Stimulated activated CD8-positive, alpha-beta memory T cell treated with anti-CD3 and anti-CD28 coated beads, Interleukin-15, amount 100 ng/mL, for 48 hours (primary cell): ENCODE data around the gene IMPA2.

ENCODE experiments used
- DNase-seq, 2 donors: peaks; one replicate each; pipeline ENCODE4 v3.0.0-alpha.2; 2020; ENCODE audit warnings: low read depth in 2 of 2

Gene IMPA2

GRCh38 chr18:11989966-11990380 is 8.7 kb downstream of the IMPA2 start:
- no peak for DNase-seq

DNA sequence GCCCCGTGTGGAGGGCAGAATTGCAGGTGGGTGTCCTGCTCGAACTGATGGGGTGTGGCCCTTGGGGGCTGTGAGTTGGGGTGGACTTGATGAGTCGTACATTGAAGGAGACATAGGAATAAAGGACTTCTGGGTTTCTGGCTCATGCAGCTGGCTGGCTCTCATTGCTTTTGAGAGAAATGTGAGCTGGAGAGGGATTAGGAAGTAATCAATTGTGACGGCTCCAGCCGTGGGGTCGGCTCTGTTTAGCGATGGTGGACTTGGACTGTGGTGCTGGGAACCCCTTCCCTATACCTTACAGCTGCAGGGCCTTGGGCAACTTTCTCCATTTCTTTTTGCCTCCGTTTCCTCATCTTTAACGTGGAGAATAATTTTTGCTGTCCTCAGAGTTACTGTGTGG is 9.2 kb downstream of the IMPA2 start:
- no peak for DNase-seq

- no peak for DNase-seq
These were observed 9.9 kb downstream of the IMPA2 start for GRCh38 chr18:11991021-11991795.

DNA sequence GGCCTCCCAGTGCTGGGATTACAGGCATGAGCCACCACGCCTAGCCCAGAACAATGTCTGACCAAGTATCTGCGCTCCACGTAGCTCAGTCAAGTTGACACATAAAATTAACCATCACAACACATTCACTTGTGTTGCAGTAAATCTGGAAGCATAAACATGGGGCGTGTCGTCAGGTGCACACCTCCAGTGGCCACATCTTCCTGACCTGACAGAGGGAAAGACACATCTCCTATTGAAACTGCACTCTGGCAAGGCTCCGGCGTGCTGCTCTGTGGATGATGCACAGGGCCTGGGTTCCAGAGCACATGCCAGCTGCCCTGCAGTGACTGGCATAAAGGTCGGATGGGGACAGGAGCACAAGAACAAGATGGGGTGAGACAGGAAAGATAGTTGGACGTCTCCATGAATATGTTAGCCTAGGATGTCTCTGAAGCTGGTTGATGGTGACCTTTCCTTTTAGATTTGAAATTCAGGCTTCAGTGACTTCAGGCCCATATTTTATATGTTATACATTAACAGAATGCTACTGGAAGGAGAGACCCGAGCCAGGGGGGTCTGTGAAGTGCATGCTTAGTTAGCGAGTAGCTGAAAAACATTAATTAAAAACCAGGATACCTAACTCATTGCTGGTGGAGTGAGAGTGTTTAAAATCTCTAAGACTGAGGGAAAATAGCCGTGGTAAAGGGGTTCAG is 10.9 kb downstream of the IMPA2 start:
- no peak for DNase-seq

DNA sequence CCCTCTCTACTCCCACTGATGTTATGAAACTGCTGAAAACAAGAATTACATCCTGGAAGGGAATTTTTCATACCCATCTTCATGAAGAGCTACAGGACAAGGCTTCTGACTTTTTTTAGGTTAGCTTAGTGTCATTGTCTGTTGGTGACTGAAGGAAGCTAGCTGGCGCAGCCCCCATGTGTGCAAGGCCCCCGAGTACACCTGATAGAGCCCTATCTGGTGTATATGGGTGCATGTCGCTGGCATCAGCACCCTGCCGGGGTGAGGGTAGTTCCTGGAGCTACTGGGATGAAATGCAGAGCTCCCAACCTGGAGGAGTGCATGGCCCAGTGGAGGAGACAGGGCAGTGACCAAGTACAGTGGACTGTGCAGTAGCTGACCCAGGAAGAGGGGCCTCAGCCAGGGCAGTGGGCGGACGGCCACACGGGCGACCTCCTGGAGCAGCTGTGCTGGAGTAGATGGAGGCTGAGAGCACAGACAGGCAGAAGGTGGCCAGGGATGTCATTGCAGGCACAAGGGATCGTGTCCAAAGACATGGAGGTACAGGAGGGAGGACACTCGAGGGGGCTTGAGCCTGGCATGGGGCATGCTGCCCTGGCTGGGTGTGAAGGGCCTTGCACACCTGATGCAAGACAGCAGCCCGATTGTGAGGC is 12.1 kb downstream of the IMPA2 start:
- no peak for DNase-seq

- no peak for DNase-seq
These were observed 13.0 kb downstream of the IMPA2 start for GRCh38 chr18:11994336-11994702.

DNA sequence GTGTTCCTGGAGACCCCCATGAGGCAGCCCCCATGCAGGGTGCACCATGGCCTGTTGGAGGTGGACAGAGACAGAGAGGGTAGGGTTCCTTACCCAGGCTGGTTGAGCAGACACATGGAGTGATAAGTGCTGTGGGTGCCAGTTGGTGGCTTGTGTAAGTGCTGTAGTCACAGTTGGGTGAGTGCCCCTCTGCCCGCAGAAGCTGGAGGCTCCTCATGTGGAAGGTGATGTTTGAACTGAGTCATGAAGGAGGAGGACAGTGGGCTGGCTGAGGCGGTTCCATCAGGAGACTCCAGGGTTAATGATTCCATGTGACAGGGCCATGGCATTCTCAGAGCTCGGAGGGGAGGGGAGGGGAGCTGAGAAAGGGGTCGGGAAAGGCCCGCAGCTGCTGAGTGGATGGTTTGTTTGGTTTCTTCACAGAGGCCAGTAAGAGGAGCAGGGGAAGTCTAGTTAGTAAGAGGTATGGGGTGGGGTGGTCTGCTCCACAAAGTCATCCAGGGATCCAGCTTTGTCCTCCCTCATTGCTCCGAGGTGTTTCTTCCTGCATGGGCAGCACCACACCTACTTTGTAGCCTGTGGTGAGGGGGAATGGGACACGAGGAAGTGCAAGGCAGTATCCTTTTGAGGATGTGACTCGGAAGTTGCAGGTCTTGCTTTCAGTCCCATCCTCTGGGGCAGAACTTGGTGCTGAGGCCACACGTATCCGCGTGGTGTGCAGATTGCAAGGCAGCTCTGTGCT is 13.6 kb downstream of the IMPA2 start:
- DNase-seq = no peak

GRCh38 chr18:11995445-11996189 is 14.3 kb downstream of the IMPA2 start:
- peak in 1 of 2 donors; percentile 25 for DNase-seq

GRCh38 chr18:11996190-11996754 is 15.0 kb downstream of the IMPA2 start:
- no peak for DNase-seq

GRCh38 chr18:11996907-11997306 is 15.6 kb downstream of the IMPA2 start:
- DNase-seq = no peak

GRCh38 chr18:11997466-11997865 is 16.2 kb downstream of the IMPA2 start:
- no peak for DNase-seq

DNA sequence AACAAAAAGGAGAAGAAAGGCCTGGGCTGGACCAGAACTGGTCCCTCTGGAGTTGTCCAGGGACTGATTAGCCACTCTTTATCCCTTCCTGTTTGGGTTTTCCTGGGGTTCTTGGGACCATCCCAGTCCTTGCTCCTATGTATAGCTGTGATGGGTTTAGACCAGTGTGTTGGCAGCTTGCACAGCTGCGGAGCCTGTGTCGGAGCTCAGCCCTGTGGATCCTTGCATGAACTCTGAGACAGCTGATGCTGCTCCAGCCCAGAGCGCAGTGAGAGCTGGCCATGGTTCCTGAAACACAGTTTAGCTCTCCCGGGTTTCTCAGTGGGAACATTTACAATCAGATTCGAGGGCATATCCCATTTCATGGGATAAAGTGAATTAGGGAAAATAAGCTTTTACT is 16.9 kb downstream of the IMPA2 start:
- DNase-seq = no peak

- DNase-seq = no peak
These were observed 18.1 kb downstream of the IMPA2 start for GRCh38 chr18:11999429-11999828.

DNA sequence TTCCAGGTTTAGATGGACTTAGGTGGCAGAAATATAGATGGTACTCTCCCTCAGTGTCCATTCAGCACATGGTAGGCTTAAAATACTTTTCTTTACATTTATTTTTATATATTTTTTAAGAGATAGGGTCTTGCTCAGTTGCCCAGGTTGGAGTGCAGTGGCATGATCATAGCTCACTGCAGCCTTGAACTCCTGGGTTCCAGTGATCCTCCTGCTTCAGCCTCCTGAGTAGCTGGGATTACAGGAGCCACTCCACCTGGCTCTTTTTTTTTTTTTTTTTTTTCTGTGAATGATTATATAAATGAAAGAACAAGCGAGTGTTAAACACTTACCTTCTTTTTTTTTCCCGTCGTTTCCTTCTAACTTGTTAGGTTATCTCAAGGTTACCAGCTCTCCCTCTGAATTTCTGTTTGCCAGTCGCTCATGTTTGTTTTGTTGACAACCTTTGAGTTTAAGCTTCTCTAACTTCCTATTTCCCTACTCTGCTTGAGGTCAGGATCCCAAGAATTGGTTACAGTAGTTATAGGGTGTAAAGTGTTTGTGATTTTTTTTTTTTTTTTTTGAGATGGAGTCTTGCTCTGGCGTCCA is 18.9 kb downstream of the IMPA2 start:
- DNase-seq = no peak

DNA sequence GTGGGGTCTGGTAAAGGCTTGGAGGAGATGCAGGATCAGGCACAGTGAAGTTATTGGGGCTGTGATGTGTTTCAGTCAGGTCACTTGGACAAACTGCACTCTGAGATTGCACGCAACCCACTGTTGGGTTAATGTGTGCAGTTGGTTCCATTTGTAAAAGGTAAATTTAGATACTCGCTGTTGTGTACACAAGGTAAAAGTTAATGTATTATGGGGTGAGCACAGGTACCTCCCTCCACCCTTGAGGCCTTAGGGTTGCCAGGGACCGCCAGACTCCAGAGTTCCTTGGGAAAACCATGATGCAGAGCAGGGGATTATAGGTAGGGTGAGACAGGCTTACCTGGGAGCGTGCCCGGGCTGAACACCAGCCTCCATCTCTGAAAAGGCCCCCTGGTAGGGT is 20.1 kb downstream of the IMPA2 start:
- DNase-seq = no peak

DNA sequence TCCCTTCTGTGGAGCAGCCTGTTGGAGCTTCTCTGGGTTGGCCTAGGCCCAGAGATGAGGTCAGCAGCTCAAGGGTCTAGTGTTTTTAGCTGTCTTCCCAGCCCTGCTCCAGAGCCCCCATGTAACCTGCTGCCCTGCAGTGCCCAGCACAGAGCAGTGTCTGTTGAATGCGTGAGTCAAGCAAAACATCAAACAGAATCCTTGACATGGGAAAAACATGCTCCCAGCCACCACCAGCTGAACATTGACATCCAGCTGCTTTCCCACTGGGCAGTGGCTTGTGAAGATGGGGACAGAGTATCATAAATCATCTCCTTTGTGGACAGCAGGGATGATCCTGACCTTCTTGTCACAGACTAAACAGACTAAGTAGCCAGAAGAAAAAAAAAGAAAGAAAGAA is 22.6 kb downstream of the IMPA2 start:
- DNase-seq = no peak

- DNase-seq = no peak
These were observed 24.5 kb downstream of the IMPA2 start for GRCh38 chr18:12005538-12006487.

GRCh38 chr18:12006488-12006840 is 25.2 kb downstream of the IMPA2 start:
- DNase-seq = no peak

DNA sequence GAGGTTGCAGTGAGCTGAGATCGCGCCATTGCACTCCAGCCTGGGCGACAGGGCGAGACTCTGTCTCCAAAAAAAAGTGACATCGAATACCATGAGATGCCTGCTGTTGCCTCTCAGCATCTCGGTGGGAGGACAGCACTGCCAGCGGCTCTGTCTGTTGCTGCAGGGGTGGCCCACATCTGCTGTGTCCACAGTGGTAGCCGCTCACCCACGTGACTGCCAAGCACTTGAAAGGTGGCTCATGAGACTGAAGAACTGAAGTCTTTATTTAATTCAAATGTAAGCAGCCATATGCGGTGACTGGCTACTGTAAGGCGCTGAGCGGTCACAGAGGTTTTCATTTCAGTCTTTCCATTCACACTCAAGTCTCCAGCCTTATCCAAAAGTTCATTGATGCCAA is 25.8 kb downstream of the IMPA2 start:
- DNase-seq = no peak
